Fibroblast of lung (primary cell): ENCODE results near the gene ZNF598. TPM values are rescaled to one million over a fixed set of nuclear protein-coding genes. Genes with fewer than 3 reads are reported as not detected.
A peak's percentile ranks its signal among the peaks of the same experiment; 100 is the strongest.

Source experiments
- DNase-seq, 2 donors: peaks; one replicate each; pipeline versions ENCODE4 v3.0.0 to v3.0.0-alpha.2; 2010; ENCODE audit warnings: low read depth in 2 of 2
- H2AFZ ChIP-seq: 2 replicates; pipeline ENCODE4 v1.5.1; 2012; ENCODE audit warnings: low read length, control low read depth, inconsistent platforms
- H3K27ac ChIP-seq: 2 replicates; pipeline ENCODE4 v1.5.1; 2011; ENCODE audit warnings: low read length, control low read depth; ENCODE audit not compliant: insufficient read depth
- H3K27me3 ChIP-seq: 2 replicates; pipeline ENCODE4 v1.5.1; 2011; ENCODE audit warnings: mild to moderate bottlenecking, low read length; ENCODE audit not compliant: control insufficient read depth, insufficient read depth
- H3K36me3 ChIP-seq: 2 replicates; pipeline ENCODE4 v1.5.1; 2011; ENCODE audit warnings: low read length; ENCODE audit not compliant: control insufficient read depth, insufficient read depth
- H3K4me1 ChIP-seq: 2 replicates; pipeline ENCODE4 v1.5.1; 2011; ENCODE audit warnings: low read length; ENCODE audit not compliant: control insufficient read depth, insufficient read depth; ENCODE audit errors: extremely low read depth
- H3K4me2 ChIP-seq: 2 replicates; pipeline ENCODE4 v1.5.1; 2011; ENCODE audit warnings: low read length, control low read depth; ENCODE audit not compliant: insufficient read depth; ENCODE audit errors: extremely low read depth
- H3K4me3 ChIP-seq, 4 experiments: fragments of 200-600 bp in 1 of 4; sonication (generic) in 1 of 4; replicated peaks in 1 of 4; 2 replicates each; pipeline ENCODE4 v1.5.1; 2011 to 2016; ENCODE audit warnings: low read length in 4 of 4, low read depth in 3 of 4, mild to moderate bottlenecking in 3 of 4, control low read depth in 2 of 4, inconsistent platforms in 1 of 4, mixed read lengths in 1 of 4; ENCODE audit not compliant: insufficient read depth in 1 of 4; ENCODE audit errors: control extremely low read depth in 1 of 4
- H3K79me2 ChIP-seq: 2 replicates; pipeline ENCODE4 v1.5.1; 2012; ENCODE audit warnings: mild to moderate bottlenecking, low read length, inconsistent platforms; ENCODE audit not compliant: control insufficient read depth, insufficient read depth
- H3K9ac ChIP-seq: 2 replicates; pipeline ENCODE4 v1.5.1; 2011; ENCODE audit warnings: mild to moderate bottlenecking, low read length, control low read depth; ENCODE audit not compliant: insufficient read depth
- H3K9me3 ChIP-seq: 2 replicates; pipeline ENCODE4 v1.5.1; 2012; ENCODE audit warnings: low read depth, low read length; ENCODE audit not compliant: control insufficient read depth, insufficient read depth
- H4K20me1 ChIP-seq: 2 replicates; pipeline ENCODE4 v1.5.1; 2011; ENCODE audit warnings: low read length; ENCODE audit not compliant: control insufficient read depth, insufficient read depth; ENCODE audit errors: extremely low read depth
- CTCF ChIP-seq, 2 donors: IDR thresholded peaks in 1 of 2; conservative IDR thresholded peaks in 1 of 2; 1 replicate in 1 of 2; 2 replicates in 1 of 2; pipeline ENCODE4 v1.5.1; 2011 to 2012; ENCODE audit warnings: low read length in 2 of 2, control low read depth in 1 of 2, inconsistent platforms in 1 of 2, low read depth in 1 of 2, mild to moderate bottlenecking in 1 of 2
- EZH2 ChIP-seq: IDR thresholded peaks from 2 replicates; pipeline ENCODE4 v1.5.1; 2012; ENCODE audit warnings: low read length, control low read depth, mild to moderate bottlenecking; ENCODE audit errors: missing control alignments
- polyA plus RNA-seq, 2 donors: library from polyadenylated mRNA; depleted of rRNA in 1 of 2; stranded (reverse) in 1 of 2; unstranded in 1 of 2; fragments of >200 nt; gene quantifications; 2 replicates each; pipeline ENCODE4 v1.2.1, GENCODE V29; 2011 to 2012; ENCODE audit warnings: missing spikeins in 1 of 2
- total RNA-seq: library from RNA; depleted of rRNA; stranded (reverse); fragments of >200 nt; gene quantifications from 2 replicates; pipeline ENCODE4 v1.2.1, GENCODE V29; 2014

ZNF598 gene
- total and polyA plus RNA-seq, 2 donors (not counting 1 experiment from before 2014, with no cell fraction given): 11.6 to 18.8 TPM

GRCh38 chr16:2042986-2043666, 33.5 kb upstream of the ZNF598 start:
- peaks cover 32% of the 10 kb centered on the region for H3K4me1 ChIP-seq

GRCh38 chr16:2042171-2042985, 32.8 kb upstream of the ZNF598 start:
- TF ChIP-seq CTCF (conservative IDR thresholded peaks at IDR 0.05 in 1 of 2, IDR thresholded peaks at IDR 0.05 in 1 of 2; ENCODE audit: low read depth in 1 of 2, low read length in 2 of 2) (no peak), EZH2 (no peak)
- Histone ChIP-seq H4K20me1 (no peaks in the 10 kb centered on the region), H3K27me3 (no peaks in the 10 kb centered on the region), H3K36me3 (peaks cover 11% of the 10 kb centered on the region), H3K79me2 (no peaks in the 10 kb centered on the region), H3K27ac (no peak overlapping the region), H3K9me3 (no peaks in the 10 kb centered on the region), H3K4me1 (peaks cover 36% of the 10 kb centered on the region), H2AFZ (no peak overlapping the region), H3K4me2 (no peak overlapping the region), H3K4me3 (no peak overlapping the region), H3K9ac (no peak overlapping the region)
- no peak for DNase-seq

More at GRCh38 chr16:2042986-2043666, 33.5 kb upstream of the ZNF598 start:
- H3K27me3 ChIP-seq: no peaks in the 10 kb centered on the region
- no peak overlapping the region for H3K9ac ChIP-seq
- H3K79me2 ChIP-seq: peaks cover under 1% of the 10 kb centered on the region
- peaks cover 6% of the 10 kb centered on the region for H3K36me3 ChIP-seq
- no peak for DNase-seq
- H3K4me2 ChIP-seq: no peak overlapping the region
- H3K27ac ChIP-seq: no peak overlapping the region
- no peak overlapping the region for H2AFZ ChIP-seq
- no peaks in the 10 kb centered on the region for H3K9me3 ChIP-seq
- H3K4me3 ChIP-seq: no peak overlapping the region
- TF ChIP-seq CTCF (conservative IDR thresholded peaks at IDR 0.05 in 1 of 2, IDR thresholded peaks at IDR 0.05 in 1 of 2; ENCODE audit: low read depth in 1 of 2, low read length in 2 of 2) (no peak), EZH2 (no peak)
- H4K20me1 ChIP-seq: no peaks in the 10 kb centered on the region

GRCh38 chr16:2040787-2041522, 31.3 kb upstream of the ZNF598 start:
- Histone ChIP-seq H3K79me2 (peaks cover 9% of the 10 kb centered on the region), H3K9me3 (no peaks in the 10 kb centered on the region), H3K4me2 (no peak overlapping the region), H3K27ac (peak overlapping the region; percentile 88), H3K4me3 (no peak overlapping the region), H3K4me1 (peaks cover 39% of the 10 kb centered on the region), H2AFZ (no peak overlapping the region), H4K20me1 (no peaks in the 10 kb centered on the region), H3K27me3 (no peaks in the 10 kb centered on the region), H3K36me3 (peaks cover 23% of the 10 kb centered on the region), H3K9ac (peak overlapping the region; percentile 10)
- peak in 1 of 2 donors; percentile 74 for DNase-seq
- TF ChIP-seq CTCF (conservative IDR thresholded peaks at IDR 0.05 in 1 of 2, IDR thresholded peaks at IDR 0.05 in 1 of 2; ENCODE audit: low read depth in 1 of 2, low read length in 2 of 2) (no peak), EZH2 (no peak)
